ENCODE measurements around the gene GJA5.

GRCh38 chr1:147717051-147717705 lies 43.2 kb downstream of the GJA5 start:
- no peak for TF ChIP-seq CTCF (IDR thresholded peaks at IDR 0.05)
- TF ChIP-seq POLR2A (IDR thresholded peaks at IDR 0.05): no peak
